ENCODE data around the gene ARHGAP24. TPM values are rescaled to one million over a fixed set of nuclear protein-coding genes. Genes with fewer than 3 reads are reported as not detected.

ARHGAP24 gene
- total RNA-seq, 3 donors from 2014 or later = 20.6 to 60.2 (median 37.2) TPM

DNA sequence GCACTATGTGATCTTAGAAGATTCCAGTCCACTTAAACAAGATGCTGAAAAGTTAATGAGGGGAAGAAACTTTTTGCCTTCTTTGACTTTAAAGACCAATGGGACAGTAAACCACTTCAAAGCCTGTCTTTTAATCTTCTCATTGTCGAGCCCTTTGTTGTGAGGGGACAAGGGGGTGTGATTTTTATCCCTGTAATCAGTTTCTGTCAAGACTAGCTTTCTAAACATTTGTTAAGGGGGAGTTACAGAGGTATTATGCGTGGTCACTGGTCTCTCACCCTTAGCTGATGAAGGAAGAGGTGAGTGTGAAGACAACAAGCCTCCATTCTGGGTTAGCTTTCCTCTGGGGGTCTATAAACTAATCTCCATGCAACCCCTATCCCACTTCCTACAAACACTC lies 409.3 kb downstream of the ARHGAP24 start:
- no peaks in the 10 kb centered on the region for H3K4me1 ChIP-seq
- no peaks in the 10 kb centered on the region for H3K36me3 ChIP-seq
- intact Hi-C loops (cut with DNase I; ENCODE audit: low total_unique reads) = no loop called here
- no peak for TF ChIP-seq POLR2A (IDR thresholded peaks at IDR 0.05)
- no peak for TF ChIP-seq CTCF (IDR thresholded peaks at IDR 0.05)
- TF ChIP-seq POLR2AphosphoS5 (IDR thresholded peaks at IDR 0.05) = no peak
- no peaks in the 10 kb centered on the region for H3K27me3 ChIP-seq
- no peak overlapping the region for H3K27ac ChIP-seq
- H3K4me3 ChIP-seq = no peak overlapping the region
- DNase-seq (ENCODE audit: low spot score in 2 of 2) = no peak
- no peaks in the 10 kb centered on the region for H3K9me3 ChIP-seq

DNA sequence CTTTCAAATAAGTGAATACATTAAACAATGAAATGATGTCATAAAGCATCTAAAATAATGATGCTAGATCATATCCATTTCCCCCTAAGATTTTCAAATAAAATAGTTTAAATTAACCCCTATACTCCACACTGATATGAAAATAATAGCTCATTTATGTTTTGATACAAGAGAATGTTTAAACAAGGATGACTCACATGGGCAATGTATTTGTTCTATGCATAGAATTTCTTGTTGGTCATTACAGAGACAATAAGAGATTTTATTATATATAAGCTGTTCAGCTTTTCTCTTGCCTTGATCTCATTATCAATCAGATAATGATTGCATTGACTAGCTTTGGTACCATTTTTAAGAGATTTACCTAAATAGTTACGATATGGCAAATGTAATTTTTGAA lies 411.7 kb downstream of the ARHGAP24 start:
- Histone ChIP-seq H3K27me3 (no peaks in the 10 kb centered on the region), H3K27ac (no peak overlapping the region)
- no peak for TF ChIP-seq CTCF (IDR thresholded peaks at IDR 0.05)
- TF ChIP-seq POLR2AphosphoS5 (IDR thresholded peaks at IDR 0.05) = no peak
- no peak for TF ChIP-seq POLR2A (IDR thresholded peaks at IDR 0.05)

DNA sequence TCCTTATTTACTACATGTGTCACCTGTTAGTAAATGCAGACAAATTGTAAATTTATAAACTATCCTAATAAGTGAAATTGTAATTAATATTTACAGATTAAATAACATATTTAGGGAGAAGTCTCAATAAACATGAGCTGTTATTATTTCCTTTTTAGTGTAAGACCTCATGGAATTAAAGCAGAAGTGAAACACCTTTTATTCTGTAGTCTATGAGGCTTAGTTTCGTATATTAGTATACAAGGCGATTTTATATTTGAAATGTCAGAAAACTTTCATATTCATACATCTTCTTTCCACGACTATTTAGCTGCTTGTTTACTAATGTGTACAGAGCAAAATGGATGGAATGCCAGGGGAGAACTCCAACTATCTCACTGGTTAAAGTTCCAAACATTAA lies 414.4 kb downstream of the ARHGAP24 start:
- intact Hi-C loops (cut with DNase I; ENCODE audit: low total_unique reads) = no loop called here
- DNase-seq (ENCODE audit: low spot score in 2 of 2) = no peak
- Histone ChIP-seq H3K4me1 (no peaks in the 10 kb centered on the region), H3K9me3 (no peaks in the 10 kb centered on the region), H3K4me3 (no peak overlapping the region), H3K27ac (no peak overlapping the region), H3K27me3 (no peaks in the 10 kb centered on the region), H3K36me3 (no peaks in the 10 kb centered on the region)
- TF ChIP-seq CTCF (IDR thresholded peaks at IDR 0.05) = no peak
- TF ChIP-seq POLR2A (IDR thresholded peaks at IDR 0.05) = no peak
- TF ChIP-seq POLR2AphosphoS5 (IDR thresholded peaks at IDR 0.05) = no peak

More for the DNA sequence above, 411.7 kb downstream of the ARHGAP24 start:
- intact Hi-C loops (cut with DNase I; ENCODE audit: low total_unique reads) = no loop called here
- DNase-seq (ENCODE audit: low spot score in 2 of 2) = no peak
- H3K4me1 ChIP-seq = no peaks in the 10 kb centered on the region
- no peaks in the 10 kb centered on the region for H3K36me3 ChIP-seq
- no peaks in the 10 kb centered on the region for H3K9me3 ChIP-seq
- no peak overlapping the region for H3K4me3 ChIP-seq

GRCh38 chr4:85895755-85896154 lies 420.8 kb downstream of the ARHGAP24 start:
- H3K36me3 ChIP-seq = no peaks in the 10 kb centered on the region
- intact Hi-C loops (cut with DNase I; ENCODE audit: low total_unique reads) = no loop called here

DNA sequence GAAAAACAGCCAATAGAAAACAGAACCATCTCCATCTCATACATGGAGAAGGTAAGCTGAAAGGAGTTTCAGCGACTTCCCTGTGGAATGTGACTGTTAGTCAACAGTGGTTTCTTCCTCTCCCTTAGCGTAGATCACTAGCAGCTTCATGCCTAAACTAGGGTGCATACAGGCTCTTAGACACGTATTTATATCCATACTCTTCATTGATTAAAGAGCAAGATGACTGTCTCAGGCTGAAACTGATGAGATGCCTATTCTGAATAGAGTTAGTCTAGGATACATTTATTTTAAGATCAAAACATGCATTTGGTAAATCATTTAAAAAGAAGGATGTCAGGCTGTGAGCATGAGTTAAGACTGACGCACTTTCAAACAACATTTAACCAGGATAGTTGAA lies 423.3 kb downstream of the ARHGAP24 start:
- DNase-seq (ENCODE audit: low spot score in 2 of 2) = no peak
- Histone ChIP-seq H3K4me3 (no peak overlapping the region), H3K27ac (no peak overlapping the region), H3K36me3 (no peaks in the 10 kb centered on the region), H3K4me1 (no peaks in the 10 kb centered on the region), H3K27me3 (no peaks in the 10 kb centered on the region), H3K9me3 (no peaks in the 10 kb centered on the region)
- intact Hi-C loops (cut with DNase I; ENCODE audit: low total_unique reads) = no loop called here
- TF ChIP-seq POLR2A (IDR thresholded peaks at IDR 0.05) = no peak
- TF ChIP-seq POLR2AphosphoS5 (IDR thresholded peaks at IDR 0.05) = no peak
- no peak for TF ChIP-seq CTCF (IDR thresholded peaks at IDR 0.05)

More at GRCh38 chr4:85895755-85896154, 420.8 kb downstream of the ARHGAP24 start:
- Histone ChIP-seq H3K27ac (no peak overlapping the region), H3K9me3 (no peaks in the 10 kb centered on the region), H3K4me1 (no peaks in the 10 kb centered on the region), H3K27me3 (no peaks in the 10 kb centered on the region), H3K4me3 (no peak overlapping the region)
- TF ChIP-seq POLR2A (IDR thresholded peaks at IDR 0.05) (no peak), POLR2AphosphoS5 (IDR thresholded peaks at IDR 0.05) (no peak), CTCF (IDR thresholded peaks at IDR 0.05) (no peak)
- no peak for DNase-seq (ENCODE audit: low spot score in 2 of 2)

Data from breast epithelium (tissue), 4 donors.